Neuronal stem cell (in vitro differentiated cells): ENCODE data around the gene GRIK4.

Experiments
- DNase-seq: peaks from one replicate; pipeline ENCODE4 v3.0.0-alpha.2; 2013; ENCODE audit warnings: low spot score
- H2AFZ ChIP-seq: one replicate; pipeline ENCODE4 v1.6.1; 2013; ENCODE audit warnings: mild to moderate bottlenecking, low read length, inconsistent platforms
- H2AK5ac ChIP-seq: 2 replicates; pipeline ENCODE4 v1.6.1; 2013; ENCODE audit warnings: low read depth, mild to moderate bottlenecking, inconsistent platforms, low read length, moderate library complexity, mixed read lengths
- H2BK120ac ChIP-seq: 2 replicates; pipeline ENCODE4 v1.6.1; 2013; ENCODE audit warnings: low read depth, mild to moderate bottlenecking, inconsistent platforms, low read length, moderate library complexity, mixed read lengths
- H2BK12ac ChIP-seq: one replicate; pipeline ENCODE4 v1.6.1; 2013; ENCODE audit warnings: low read length, inconsistent platforms
- H2BK15ac ChIP-seq: 2 replicates; pipeline ENCODE4 v1.6.1; 2013; ENCODE audit warnings: mild to moderate bottlenecking, low read length, inconsistent platforms, mixed read lengths
- H2BK5ac ChIP-seq: one replicate; pipeline ENCODE4 v1.6.1; 2013; ENCODE audit warnings: inconsistent platforms, mild to moderate bottlenecking, low read length, moderate library complexity
- H3K14ac ChIP-seq: one replicate; pipeline ENCODE4 v1.6.1; 2013; ENCODE audit warnings: low read length, inconsistent platforms
- H3K18ac ChIP-seq: 2 replicates; pipeline ENCODE4 v1.6.1; 2013; ENCODE audit warnings: low read length, inconsistent platforms
- H3K23ac ChIP-seq: 2 replicates; pipeline ENCODE4 v1.6.1; 2013; ENCODE audit warnings: low read depth, mild to moderate bottlenecking, mixed read lengths, low read length, inconsistent platforms; ENCODE audit not compliant: poor library complexity
- H3K27ac ChIP-seq: replicated peaks from 3 replicates; pipeline ENCODE4 v1.5.1; 2013; ENCODE audit warnings: low read length, inconsistent platforms
- H3K27me3 ChIP-seq, 3 experiments: 2 replicates each; pipeline ENCODE4 v1.6.1; 2013; ENCODE audit warnings: low read length in 3 of 3, mild to moderate bottlenecking in 2 of 3, inconsistent platforms in 1 of 3, low read depth in 1 of 3, mixed read lengths in 1 of 3, moderate library complexity in 1 of 3; ENCODE audit not compliant: control insufficient read depth in 3 of 3, insufficient read depth in 3 of 3
- H3K36me3 ChIP-seq, 2 donors: replicated peaks in 1 of 2; 2 replicates each; pipeline ENCODE4 v1.6.1; 2013; ENCODE audit warnings: low read length in 2 of 2; ENCODE audit not compliant: control insufficient read depth in 2 of 2, insufficient read depth in 2 of 2
- H3K4ac ChIP-seq: 2 replicates; pipeline ENCODE4 v1.6.1; 2013; ENCODE audit warnings: inconsistent platforms, mild to moderate bottlenecking, low read length, moderate library complexity
- H3K4me1 ChIP-seq, 2 donors: 1 replicate in 1 of 2; 2 replicates in 1 of 2; pipeline ENCODE4 v1.6.1; 2013; ENCODE audit warnings: low read length in 2 of 2, low read depth in 1 of 2; ENCODE audit not compliant: control insufficient read depth in 2 of 2, insufficient read depth in 1 of 2
- H3K4me2 ChIP-seq: one replicate; pipeline ENCODE4 v1.6.1; 2013; ENCODE audit warnings: mild to moderate bottlenecking, low read length, inconsistent platforms; ENCODE audit not compliant: insufficient read depth, poor library complexity, severe bottlenecking
- H3K4me3 ChIP-seq, 2 donors: 2 replicates each; pipeline ENCODE4 v1.5.1; 2013; ENCODE audit warnings: low read length in 2 of 2, mild to moderate bottlenecking in 2 of 2, inconsistent platforms in 1 of 2, moderate library complexity in 1 of 2
- H3K79me1 ChIP-seq: one replicate; pipeline ENCODE4 v1.6.1; 2013; ENCODE audit warnings: low read depth, mild to moderate bottlenecking, inconsistent platforms, low read length, moderate library complexity
- H3K9ac ChIP-seq: one replicate; pipeline ENCODE4 v1.6.1; 2013; ENCODE audit warnings: mild to moderate bottlenecking, low read depth, low read length, inconsistent platforms; ENCODE audit not compliant: poor library complexity
- H3K9me3 ChIP-seq, 2 donors: replicated peaks in 1 of 2; 2 replicates each; pipeline versions ENCODE3 to v1.6.1; 2013; ENCODE audit warnings: low read length in 2 of 2, mild to moderate bottlenecking in 2 of 2, inconsistent platforms in 1 of 2, low read depth in 1 of 2, mixed read lengths in 1 of 2, moderate library complexity in 1 of 2; ENCODE audit not compliant: control insufficient read depth in 2 of 2, insufficient read depth in 1 of 2
- H4K8ac ChIP-seq: one replicate; pipeline ENCODE4 v1.6.1; 2013; ENCODE audit warnings: low read depth, mild to moderate bottlenecking, inconsistent platforms, low read length, moderate library complexity
- H4K91ac ChIP-seq: one replicate; pipeline ENCODE4 v1.6.1; 2013; ENCODE audit warnings: low read length, low read depth, mild to moderate bottlenecking, inconsistent platforms; ENCODE audit not compliant: poor library complexity
- WGBS, 2 donors: extraction: QIAGEN DNeasy Blood & Tissue Kit; methylation state at CpG; one replicate each; pipeline ENCODE4 v1.1.7; 2013; ENCODE audit warnings: missing lambda C conversion rate in 2 of 2, mixed read lengths in 1 of 2; ENCODE audit not compliant: insufficient read length in 2 of 2, insufficient replicate concordance in 1 of 2; ENCODE audit errors: extremely low coverage in 2 of 2; 5-methylcytosine and 5-hydroxymethylcytosine counted together

GRIK4 gene

DNA sequence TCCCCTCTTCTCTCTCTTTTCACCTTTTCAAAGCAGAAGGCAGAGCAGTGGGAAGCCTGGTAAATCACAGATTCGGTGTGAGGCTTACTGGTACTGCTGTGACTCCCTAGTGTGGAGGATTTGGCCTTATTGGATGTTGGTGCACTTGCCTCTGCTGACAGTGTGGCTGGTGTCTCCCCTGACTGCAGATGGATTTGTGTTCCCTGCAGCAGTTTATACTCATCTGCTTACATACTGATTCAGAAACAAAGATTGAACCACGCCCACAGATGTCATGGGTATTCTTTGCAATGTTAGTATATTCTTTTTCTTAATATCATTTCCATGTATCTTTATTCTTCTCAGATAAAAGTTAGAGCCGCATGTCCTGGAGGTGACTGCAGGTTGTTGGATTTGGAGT, 26.8 kb upstream of the GRIK4 start:
- no peak overlapping the region for H2BK15ac ChIP-seq
- H3K36me3 ChIP-seq, result peaks cover 15 to 65% of the 10 kb centered on the region in 2 donors

GRCh38 chr11:120486138-120486537, 25.4 kb upstream of the GRIK4 start:
- H4K91ac ChIP-seq, result no peak overlapping the region
- no peak overlapping the region for H2BK12ac ChIP-seq
- peaks cover 10 to 63% of the 10 kb centered on the region in 2 donors for H3K36me3 ChIP-seq
- no peak overlapping the region for H3K9ac ChIP-seq
- no peak overlapping the region for H2BK5ac ChIP-seq
- H3K4ac ChIP-seq, result no peak overlapping the region
- H3K9me3 ChIP-seq, result no peaks in the 10 kb centered on the region
- DNase-seq, result no peak
- H3K4me3 ChIP-seq, result no peak overlapping the region
- H3K23ac ChIP-seq, result no peak overlapping the region
- no peak overlapping the region for H3K18ac ChIP-seq
- H3K27me3 ChIP-seq, result no peaks in the 10 kb centered on the region
- H2AFZ ChIP-seq, result no peak overlapping the region
- no peak overlapping the region for H2BK15ac ChIP-seq
- no peak overlapping the region for H3K4me2 ChIP-seq
- no peak overlapping the region for H2BK120ac ChIP-seq
- no CpG with 5 or more reads among the region's 5 CpGs for WGBS, 2 donors
- H4K8ac ChIP-seq, result no peak overlapping the region
- no peak overlapping the region for H3K14ac ChIP-seq
- H2AK5ac ChIP-seq, result no peak overlapping the region
- no peak overlapping the region for H3K27ac ChIP-seq
- H3K79me1 ChIP-seq, result no peaks in the 10 kb centered on the region
- H3K4me1 ChIP-seq, result peaks cover 2 to 5% of the 10 kb centered on the region in 2 donors

More for the DNA sequence above, 26.8 kb upstream of the GRIK4 start:
- H2AK5ac ChIP-seq, result no peak overlapping the region
- no peak overlapping the region for H2BK120ac ChIP-seq
- H3K4ac ChIP-seq, result no peak overlapping the region
- H3K79me1 ChIP-seq, result no peaks in the 10 kb centered on the region
- H3K4me2 ChIP-seq, result no peak overlapping the region
- no peaks in the 10 kb centered on the region for H3K9me3 ChIP-seq
- DNase-seq, result no peak
- no peak overlapping the region for H3K18ac ChIP-seq
- H3K9ac ChIP-seq, result no peak overlapping the region
- no peaks in the 10 kb centered on the region for H3K27me3 ChIP-seq
- H3K27ac ChIP-seq, result no peak overlapping the region
- H3K23ac ChIP-seq, result no peak overlapping the region
- H2AFZ ChIP-seq, result no peak overlapping the region
- H3K4me3 ChIP-seq, result no peak overlapping the region
- H3K4me1 ChIP-seq, result peaks cover 2 to 5% of the 10 kb centered on the region in 2 donors
- no peak overlapping the region for H2BK12ac ChIP-seq
- H2BK5ac ChIP-seq, result no peak overlapping the region
- no peak overlapping the region for H3K14ac ChIP-seq
- H4K91ac ChIP-seq, result no peak overlapping the region
- WGBS, 2 donors, result no CpG with 5 or more reads among the region's 3 CpGs
- no peak overlapping the region for H4K8ac ChIP-seq

GRCh38 chr11:120489799-120490198, 21.7 kb upstream of the GRIK4 start:
- Histone ChIP-seq H3K14ac (no peak overlapping the region), H3K36me3 (peaks cover 3 to 40% of the 10 kb centered on the region in 2 donors), H3K4me1 (peaks cover 2 to 5% of the 10 kb centered on the region in 2 donors), H3K18ac (no peak overlapping the region), H3K4ac (no peak overlapping the region), H4K8ac (no peak overlapping the region), H3K9ac (no peak overlapping the region), H3K23ac (no peak overlapping the region), H2AFZ (no peak overlapping the region), H2BK12ac (no peak overlapping the region), H3K4me3 (no peak overlapping the region), H2BK15ac (no peak overlapping the region), H2BK5ac (no peak overlapping the region), H3K79me1 (no peaks in the 10 kb centered on the region), H3K9me3 (no peaks in the 10 kb centered on the region), H2AK5ac (no peak overlapping the region), H3K4me2 (no peak overlapping the region), H3K27me3 (no peaks in the 10 kb centered on the region), H4K91ac (no peak overlapping the region), H3K27ac (no peak overlapping the region), H2BK120ac (no peak overlapping the region)
- no peak for DNase-seq
- WGBS, 2 donors, result no CpG with 5 or more reads among the region's 1 CpG

GRCh38 chr11:120492486-120492885, 19.1 kb upstream of the GRIK4 start:
- Histone ChIP-seq H2AK5ac (no peak overlapping the region), H3K14ac (no peak overlapping the region), H3K18ac (no peak overlapping the region), H2BK120ac (no peak overlapping the region), H3K36me3 (peaks cover 0 to 19% of the 10 kb centered on the region in 2 donors), H4K8ac (no peak overlapping the region), H3K27me3 (no peaks in the 10 kb centered on the region), H3K23ac (no peak overlapping the region), H4K91ac (no peak overlapping the region), H2BK15ac (no peak overlapping the region), H3K27ac (no peak overlapping the region), H2BK5ac (no peak overlapping the region), H3K9me3 (no peaks in the 10 kb centered on the region), H2BK12ac (no peak overlapping the region), H2AFZ (no peak overlapping the region), H3K4me1 (peaks cover 3 to 4% of the 10 kb centered on the region in 2 donors), H3K9ac (no peak overlapping the region), H3K79me1 (no peaks in the 10 kb centered on the region), H3K4me2 (no peak overlapping the region), H3K4me3 (no peak overlapping the region), H3K4ac (no peak overlapping the region)
- no peak for DNase-seq
- WGBS, 2 donors, result no CpG with 5 or more reads among the region's 3 CpGs
